GM23248 (cell line): ENCODE data around the gene TTC1. TPM values are rescaled to one million over a fixed set of nuclear protein-coding genes. Genes with fewer than 3 reads are reported as not detected.

ENCODE experiments used
- DNase-seq: peaks from one replicate; pipeline ENCODE4 v3.0.0-alpha.2; 2015
- H2AFZ ChIP-seq: fragments of 200-600 bp; sonication (generic); 2 replicates; pipeline ENCODE4 v1.6.1; 2016; ENCODE audit warnings: antibody characterized with exemption
- H3F3A ChIP-seq: fragments of 200-600 bp; sonication (generic); 2 replicates; pipeline ENCODE4 v1.6.1; 2016; ENCODE audit warnings: mild to moderate bottlenecking, antibody characterized with exemption, mixed run types; ENCODE audit not compliant: insufficient read depth
- H3K27ac ChIP-seq: fragments of 200-600 bp; sonication (generic); 2 replicates; pipeline ENCODE4 v1.5.1; 2016; ENCODE audit warnings: mild to moderate bottlenecking
- H3K27me3 ChIP-seq: fragments of 200-600 bp; sonication (generic); replicated peaks from 2 replicates; pipeline ENCODE4 v1.6.1; 2016; ENCODE audit warnings: mild to moderate bottlenecking; ENCODE audit not compliant: insufficient read depth
- H3K36me3 ChIP-seq: fragments of 200-600 bp; sonication (generic); 2 replicates; pipeline ENCODE4 v1.6.1; 2016; ENCODE audit warnings: low read depth, mild to moderate bottlenecking
- H3K4me1 ChIP-seq: fragments of 200-600 bp; sonication (generic); 2 replicates; pipeline ENCODE4 v1.6.1; 2016; ENCODE audit warnings: mild to moderate bottlenecking; ENCODE audit not compliant: insufficient read depth
- H3K4me2 ChIP-seq: fragments of 200-600 bp; sonication (generic); one replicate; pipeline ENCODE4 v1.6.1; 2016; ENCODE audit warnings: mild to moderate bottlenecking; ENCODE audit not compliant: unreplicated experiment
- H3K4me3 ChIP-seq: fragments of 200-600 bp; sonication (generic); 2 replicates; pipeline ENCODE4 v1.5.1; 2016; ENCODE audit warnings: mild to moderate bottlenecking
- H3K79me2 ChIP-seq: fragments of 200-600 bp; sonication (generic); 2 replicates; pipeline ENCODE4 v1.6.1; 2016; ENCODE audit warnings: mild to moderate bottlenecking; ENCODE audit not compliant: insufficient read depth
- H3K9ac ChIP-seq: fragments of 200-600 bp; sonication (generic); 2 replicates; pipeline ENCODE4 v1.6.1; 2016; ENCODE audit warnings: mild to moderate bottlenecking
- H3K9me2 ChIP-seq: fragments of 200-600 bp; sonication (generic); 2 replicates; pipeline ENCODE4 v1.6.1; 2016; ENCODE audit warnings: mixed run types, mild to moderate bottlenecking, moderate library complexity; ENCODE audit not compliant: insufficient read depth
- H3K9me3 ChIP-seq: fragments of 200-600 bp; sonication (generic); one replicate; pipeline ENCODE4 v1.6.1; 2017; ENCODE audit warnings: low read depth
- H4K20me1 ChIP-seq: fragments of 200-600 bp; sonication (generic); 2 replicates; pipeline ENCODE4 v1.6.0; 2016; ENCODE audit not compliant: insufficient read depth
- EZH2 ChIP-seq: fragments of 200-600 bp; sonication (generic); IDR thresholded peaks from 2 replicates; pipeline ENCODE4 v1.6.1; 2018; ENCODE audit warnings: antibody characterized with exemption, mild to moderate bottlenecking; ENCODE audit not compliant: insufficient read depth, poor library complexity, severe bottlenecking
- EZH2phosphoT487 ChIP-seq: fragments of 200-600 bp; sonication (generic); IDR thresholded peaks from 2 replicates; pipeline ENCODE4 v1.6.1; 2018; ENCODE audit warnings: antibody characterized with exemption, moderate library complexity, mild to moderate bottlenecking, low read depth; ENCODE audit not compliant: insufficient read depth
- WGBS, 2 experiments: methylation state at CpG; one replicate each; pipeline ENCODE4 v1.1.6; 2015 to 2017; ENCODE audit warnings: low lambda C conversion rate in 2 of 2, low coverage in 1 of 2; ENCODE audit errors: missing lambda C conversion rate in 2 of 2; 5-methylcytosine and 5-hydroxymethylcytosine counted together
- in situ Hi-C: fragments of 300-500 bp; cut with MboI; formaldehyde crosslinking; loops from 2 replicates; pipeline ENCODE4 v1.15.0; 2020
- polyA plus RNA-seq: library from polyadenylated mRNA; unstranded; fragments of >200 nt; fragmentation: Nextera tagmentation; extraction: Ambion mirVana; gene quantifications from 2 replicates; pipeline ENCODE4 v1.2.1, GENCODE V29; 2016
- total RNA-seq: library from RNA; depleted of rRNA; stranded (reverse); fragments of >200 nt; shearing (Covaris generic); gene quantifications from 2 replicates; pipeline ENCODE4 v1.2.3, GENCODE V29; 2014

The TTC1 gene
- total and polyA plus RNA-seq, 2 experiments from 2014 or later, result 39.9 to 67.7 TPM

DNA sequence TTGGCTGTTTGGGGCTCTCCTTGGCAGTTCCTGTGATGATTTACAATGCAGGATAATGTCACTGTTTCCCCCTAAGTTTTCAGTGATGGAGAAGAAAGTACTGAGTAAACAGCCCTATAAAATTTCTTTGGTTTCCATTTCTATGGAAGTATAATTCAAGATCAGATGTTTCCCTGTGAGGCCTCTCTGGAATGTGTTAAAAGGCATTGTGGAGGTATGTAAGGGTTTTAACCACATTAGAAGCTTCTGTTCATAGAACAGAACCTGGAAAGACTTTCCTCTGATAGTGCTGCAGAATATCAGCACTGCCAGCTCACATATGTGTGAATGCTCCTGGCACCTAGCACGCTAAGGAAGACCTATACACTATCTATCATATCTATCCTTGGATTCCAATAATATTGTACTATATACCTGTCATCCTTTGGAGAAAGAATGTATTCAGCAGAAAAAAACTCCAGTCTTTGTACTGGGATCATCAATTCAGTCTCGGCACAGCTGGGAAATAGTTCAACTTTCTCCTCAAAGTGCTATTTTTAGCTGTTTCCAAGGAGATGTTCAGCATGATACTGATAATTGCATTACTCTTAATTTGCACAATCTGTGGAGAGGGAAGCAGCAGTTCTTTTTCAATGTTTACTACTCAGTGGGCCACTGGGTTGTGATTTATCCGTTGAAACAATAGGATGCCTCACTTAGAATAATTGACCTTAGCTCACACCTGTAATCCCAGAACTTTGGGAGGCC, 21.9 kb downstream of the TTC1 start:
- whole genome bisulfite sequencing, 2 experiments, result 32 to 48% methylated on average over 3 of the region's 3 CpGs
- no peak overlapping the region for H3K27ac ChIP-seq
- H3K4me3 ChIP-seq, result no peak overlapping the region
- peaks cover 23% of the 10 kb centered on the region for H3K79me2 ChIP-seq
- in situ Hi-C loops, result loop anchor here (10.0 kb wide), 1 partner anchor 314 kb away; no protein-coding TSS in a partner anchor
- H3K4me1 ChIP-seq, result peaks cover 8% of the 10 kb centered on the region; the same call in 1 of the 2 replicates
- peaks cover 18% of the 10 kb centered on the region for H3K36me3 ChIP-seq
- H4K20me1 ChIP-seq, result no peaks in the 10 kb centered on the region
- no peak overlapping the region for H3K4me2 ChIP-seq
- H3K9me2 ChIP-seq, result no peaks in the 10 kb centered on the region
- H3K9ac ChIP-seq, result no peak overlapping the region
- H2AFZ ChIP-seq, result no peak overlapping the region
- DNase-seq, result peak; percentile 38
- no peaks in the 10 kb centered on the region for H3K27me3 ChIP-seq
- no peaks in the 10 kb centered on the region for H3K9me3 ChIP-seq
- no peaks in the 10 kb centered on the region for H3F3A ChIP-seq
- TF ChIP-seq EZH2 (no peak), EZH2phosphoT487 (no peak)

DNA sequence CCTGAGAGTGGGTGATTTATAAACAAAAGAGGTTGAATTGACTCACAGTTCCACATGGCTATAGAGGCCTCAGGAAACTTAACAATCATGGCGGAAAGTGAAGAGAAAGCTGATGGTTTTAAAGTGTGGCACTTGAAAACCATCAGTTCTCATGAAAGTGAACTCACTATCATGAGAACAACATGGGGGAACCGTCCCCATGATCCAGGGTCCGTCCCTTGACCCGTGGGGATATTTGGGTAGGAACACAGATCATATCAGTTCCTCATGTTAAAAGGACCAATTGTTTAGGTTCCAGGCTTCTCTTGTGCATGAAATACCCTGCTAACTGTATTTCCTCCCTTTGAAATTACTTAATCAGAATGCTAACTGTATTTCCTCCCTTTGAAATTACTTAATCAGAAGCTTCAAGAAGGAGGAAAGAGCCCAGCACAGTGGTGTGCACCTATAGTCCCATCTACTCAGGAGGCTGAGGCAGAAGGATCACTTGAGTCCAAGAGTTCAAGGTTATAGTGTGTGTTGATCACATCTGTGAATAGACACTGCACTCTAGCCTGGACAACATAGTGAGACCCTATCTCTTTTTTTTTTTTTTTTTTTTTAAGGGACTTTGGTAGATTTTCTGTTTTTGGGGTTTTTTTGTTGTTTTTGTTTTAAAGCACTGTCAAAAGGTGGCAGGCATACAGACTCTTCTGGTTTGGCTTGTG, 24.8 kb downstream of the TTC1 start:
- 96 to 100% methylated on average over 4 of the region's 4 CpGs for WGBS, 2 experiments
- Histone ChIP-seq H3F3A (no peaks in the 10 kb centered on the region), H2AFZ (no peak overlapping the region), H4K20me1 (no peaks in the 10 kb centered on the region), H3K27ac (no peak overlapping the region), H3K4me3 (no peak overlapping the region), H3K9ac (no peak overlapping the region), H3K4me2 (no peak overlapping the region), H3K9me3 (no peaks in the 10 kb centered on the region), H3K4me1 (peaks cover 8% of the 10 kb centered on the region; the same call in 1 of the 2 replicates), H3K79me2 (0 out of 2 replicates have a peak, but pooled peaks cover 6% of the 10 kb centered on the region), H3K9me2 (no peaks in the 10 kb centered on the region), H3K27me3 (no peaks in the 10 kb centered on the region), H3K36me3 (peaks cover 22% of the 10 kb centered on the region)
- in situ Hi-C loops, result loop anchor here (10.0 kb wide), 1 partner anchor 311 kb away; no protein-coding TSS in a partner anchor
- DNase-seq, result no peak
- no peak for TF ChIP-seq EZH2
- no peak for TF ChIP-seq EZH2phosphoT487

DNA sequence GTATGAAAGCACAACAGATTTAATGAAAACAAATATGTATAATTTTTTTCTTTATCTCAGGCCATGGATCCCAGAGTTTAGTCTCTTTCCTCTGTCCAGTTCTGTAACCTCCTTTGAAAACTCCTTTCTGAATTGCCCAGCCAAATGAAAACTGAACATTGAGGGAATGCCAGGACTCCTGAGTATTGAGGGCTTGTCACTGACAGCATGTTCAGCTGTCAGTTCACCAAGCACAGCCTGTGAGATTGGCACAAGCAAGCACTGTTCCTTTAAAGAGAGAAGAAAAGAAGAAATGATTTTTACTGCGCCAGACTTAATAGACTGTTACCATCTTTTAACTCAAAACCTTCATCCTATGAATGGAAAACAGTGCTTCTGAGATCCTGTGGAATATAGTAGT, 27.3 kb downstream of the TTC1 start:
- peaks cover 25% of the 10 kb centered on the region for H3K36me3 ChIP-seq
- no peaks in the 10 kb centered on the region for H3K4me1 ChIP-seq
- H3K9me2 ChIP-seq, result no peaks in the 10 kb centered on the region
- no peaks in the 10 kb centered on the region for H3K27me3 ChIP-seq
- no peak overlapping the region for H3K4me3 ChIP-seq
- H3K9me3 ChIP-seq, result no peaks in the 10 kb centered on the region
- no peak for DNase-seq
- H3F3A ChIP-seq, result no peaks in the 10 kb centered on the region
- 84 to 89% methylated on average over 1 of the region's 1 CpG for WGBS, 2 experiments
- H3K79me2 ChIP-seq, result no peaks in the 10 kb centered on the region
- no peak for TF ChIP-seq EZH2phosphoT487
- H3K4me2 ChIP-seq, result no peak overlapping the region
- no peak overlapping the region for H2AFZ ChIP-seq
- in situ Hi-C loops, result loop anchor here (10.0 kb wide), 1 partner anchor 309 kb away; no protein-coding TSS in a partner anchor
- no peak overlapping the region for H3K9ac ChIP-seq
- H3K27ac ChIP-seq, result no peak overlapping the region
- no peaks in the 10 kb centered on the region for H4K20me1 ChIP-seq

DNA sequence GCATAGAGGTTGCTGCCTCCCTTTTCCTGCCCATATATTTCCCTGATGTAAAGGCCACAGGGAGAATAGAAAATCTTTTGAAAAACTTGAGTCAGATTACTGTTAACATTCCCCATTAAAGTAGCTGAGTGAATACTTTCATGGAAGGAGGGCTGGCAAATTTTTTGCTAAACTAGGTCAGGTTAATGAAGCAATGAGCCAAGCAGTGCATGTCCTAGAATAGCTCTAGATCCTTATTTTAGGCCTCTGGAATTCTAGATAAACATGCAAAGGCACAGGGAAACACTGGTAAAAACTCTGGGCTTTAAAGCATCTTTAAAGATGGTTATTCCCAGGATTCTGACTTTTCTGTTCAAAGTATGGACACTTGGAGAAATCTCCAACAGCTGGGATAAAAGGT, 27.9 kb downstream of the TTC1 start:
- Histone ChIP-seq H3K9me2 (no peaks in the 10 kb centered on the region), H3K27ac (no peak overlapping the region), H4K20me1 (no peaks in the 10 kb centered on the region), H3K36me3 (peaks cover 22% of the 10 kb centered on the region), H3F3A (no peaks in the 10 kb centered on the region), H3K9me3 (no peaks in the 10 kb centered on the region), H3K4me1 (no peaks in the 10 kb centered on the region), H3K79me2 (no peaks in the 10 kb centered on the region), H3K4me2 (no peak overlapping the region), H3K4me3 (no peak overlapping the region), H3K9ac (no peak overlapping the region), H3K27me3 (no peaks in the 10 kb centered on the region), H2AFZ (no peak overlapping the region)
- in situ Hi-C loops, result loop anchor here (10.0 kb wide), 1 partner anchor 308 kb away; no protein-coding TSS in a partner anchor
- TF ChIP-seq EZH2, result no peak
- no peak for TF ChIP-seq EZH2phosphoT487
- no peak for DNase-seq
